Natural killer cell (primary cell): ENCODE data around the gene KIAA0586. TPM values are rescaled to one million over a fixed set of nuclear protein-coding genes. Genes with fewer than 3 reads are reported as not detected.
"Not testable (repeated sequence)": the region's sequence is repeated elsewhere in the genome, so short reads cannot be mapped to it uniquely, and the experiment has no call there.

Source experiments
- ATAC-seq, 3 donors: fragments of 150-1000 bp in 2 of 3; fragments of 200-7000 bp in 1 of 3; cut with Tn5 transposase; 1 replicate in 1 of 3; 2 replicates in 2 of 3; pipeline ENCODE4 v1.10.0; 2021; ENCODE audit warnings: mild to moderate bottlenecking in 2 of 3, moderate library complexity in 2 of 3
- DNase-seq, 2 donors: peaks; one replicate each; pipeline versions ENCODE4 v3.0.0 to v3.0.0-alpha.2; 2013 to 2021; ENCODE audit warnings: mixed read lengths in 1 of 2
- H3K27ac ChIP-seq: one replicate; pipeline ENCODE4 v1.5.1; 2013; ENCODE audit warnings: mild to moderate bottlenecking, low read length
- H3K27me3 ChIP-seq: one replicate; pipeline ENCODE4 v1.6.1; 2013; ENCODE audit warnings: low read length; ENCODE audit not compliant: control insufficient read depth, insufficient read depth
- H3K36me3 ChIP-seq: one replicate; pipeline ENCODE4 v1.6.1; 2013; ENCODE audit warnings: low read length; ENCODE audit not compliant: control insufficient read depth, insufficient read depth
- H3K4me1 ChIP-seq: one replicate; pipeline ENCODE4 v1.6.1; 2013; ENCODE audit warnings: low read length; ENCODE audit not compliant: control insufficient read depth, insufficient read depth
- H3K4me3 ChIP-seq: one replicate; pipeline ENCODE4 v1.5.1; 2013; ENCODE audit warnings: low read length
- H3K9me3 ChIP-seq: one replicate; pipeline ENCODE4 v1.6.1; 2013; ENCODE audit warnings: low read length; ENCODE audit not compliant: control insufficient read depth, insufficient read depth
- H3K27ac Mint-ChIP-seq, 2 donors: one replicate each; pipeline ENCODE4 v1.8.0; 2022; ENCODE audit warnings: mild to moderate bottlenecking in 2 of 2, mixed read lengths in 2 of 2, moderate library complexity in 1 of 2
- H3K27me3 Mint-ChIP-seq, 2 donors: one replicate each; pipeline ENCODE4 v1.8.0; 2022; ENCODE audit warnings: low read depth in 2 of 2, mixed read lengths in 2 of 2
- H3K36me3 Mint-ChIP-seq: one replicate; pipeline ENCODE4 v1.8.0; 2022; ENCODE audit warnings: mixed read lengths
- H3K4me1 Mint-ChIP-seq, 2 donors: one replicate each; pipeline ENCODE4 v1.8.0; 2022; ENCODE audit warnings: mixed read lengths in 2 of 2
- H3K4me3 Mint-ChIP-seq: one replicate; pipeline ENCODE4 v1.8.0; 2022; ENCODE audit warnings: mild to moderate bottlenecking, moderate library complexity, mixed read lengths
- H3K9me3 Mint-ChIP-seq, 2 donors: one replicate each; pipeline ENCODE4 v1.8.0; 2022; ENCODE audit warnings: mixed read lengths in 2 of 2
- WGBS: methylation state at CpG from one replicate; pipeline ENCODE4 v1.1.7; 2013; ENCODE audit warnings: missing lambda C conversion rate; ENCODE audit not compliant: insufficient coverage; 5-methylcytosine and 5-hydroxymethylcytosine counted together
- intact Hi-C: fragments of 100-400 bp; cut with micrococcal nuclease; formaldehyde crosslinking; loops from one replicate; pipeline ENCODE4 v1.14.2; 2022
- total RNA-seq, 4 donors: library from RNA; stranded (reverse); fragments of 120-200 nt in 1 of 4; gene quantifications; one replicate each; pipeline versions ENCODE4 v1.2.3 to v1.2.4, GENCODE V29; 2013 to 2022
- TF ChIP-seq, protein P1 (sequence below): fragments of 200-600 bp; IDR thresholded peaks from one replicate; pipeline ENCODE4 v1.8.0; 2022; ENCODE audit warnings: antibody characterized with exemption

Gene KIAA0586
- total RNA-seq, 3 donors from 2014 or later (not counting 1 experiment from before 2014, with no cell fraction given): 19.6 to 30.1 (median 28.3) TPM

GRCh38 chr14:58477653-58478052 lies 50.1 kb downstream of the KIAA0586 start:
- TF ChIP-seq, protein P1, sequence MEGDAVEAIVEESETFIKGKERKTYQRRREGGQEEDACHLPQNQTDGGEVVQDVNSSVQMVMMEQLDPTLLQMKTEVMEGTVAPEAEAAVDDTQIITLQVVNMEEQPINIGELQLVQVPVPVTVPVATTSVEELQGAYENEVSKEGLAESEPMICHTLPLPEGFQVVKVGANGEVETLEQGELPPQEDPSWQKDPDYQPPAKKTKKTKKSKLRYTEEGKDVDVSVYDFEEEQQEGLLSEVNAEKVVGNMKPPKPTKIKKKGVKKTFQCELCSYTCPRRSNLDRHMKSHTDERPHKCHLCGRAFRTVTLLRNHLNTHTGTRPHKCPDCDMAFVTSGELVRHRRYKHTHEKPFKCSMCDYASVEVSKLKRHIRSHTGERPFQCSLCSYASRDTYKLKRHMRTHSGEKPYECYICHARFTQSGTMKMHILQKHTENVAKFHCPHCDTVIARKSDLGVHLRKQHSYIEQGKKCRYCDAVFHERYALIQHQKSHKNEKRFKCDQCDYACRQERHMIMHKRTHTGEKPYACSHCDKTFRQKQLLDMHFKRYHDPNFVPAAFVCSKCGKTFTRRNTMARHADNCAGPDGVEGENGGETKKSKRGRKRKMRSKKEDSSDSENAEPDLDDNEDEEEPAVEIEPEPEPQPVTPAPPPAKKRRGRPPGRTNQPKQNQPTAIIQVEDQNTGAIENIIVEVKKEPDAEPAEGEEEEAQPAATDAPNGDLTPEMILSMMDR: no peak
- no peaks in the 10 kb centered on the region for H3K36me3 Mint-ChIP-seq
- WGBS: 90% methylated on average over 2 of the region's 2 CpGs
- no peaks in the 10 kb centered on the region for H3K9me3 Mint-ChIP-seq
- Histone ChIP-seq H3K27ac (no peak overlapping the region), H3K36me3 (peaks cover 21% of the 10 kb centered on the region), H3K9me3 (no peaks in the 10 kb centered on the region), H3K27me3 (no peaks in the 10 kb centered on the region), H3K4me3 (no peak overlapping the region), H3K4me1 (no peaks in the 10 kb centered on the region)
- DNase-seq: no peak
- no peak overlapping the region for H3K27ac Mint-ChIP-seq
- intact Hi-C loops: no loop called here
- H3K4me3 Mint-ChIP-seq: no peak overlapping the region
- H3K4me1 Mint-ChIP-seq: no peaks in the 10 kb centered on the region
- no peak for ATAC-seq
- no peaks in the 10 kb centered on the region for H3K27me3 Mint-ChIP-seq

DNA sequence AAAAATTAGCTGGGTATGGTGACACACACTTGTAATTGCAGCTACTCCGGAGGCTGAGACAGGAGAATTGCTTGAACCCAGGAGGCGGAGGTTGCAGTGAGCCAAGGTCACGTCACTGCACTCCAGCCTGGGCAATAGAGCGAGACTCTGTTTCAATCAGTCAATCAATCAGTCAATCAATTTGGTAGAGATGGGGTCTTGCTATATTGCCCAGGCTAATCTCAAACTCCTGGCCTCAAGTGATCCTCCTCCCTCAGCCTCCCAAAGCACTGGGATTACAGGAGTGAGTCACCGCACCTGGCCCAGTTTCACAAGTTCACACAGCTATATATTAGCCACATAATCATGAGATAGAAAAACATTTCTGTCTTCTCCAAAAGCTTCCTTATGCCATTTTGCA lies 50.8 kb downstream of the KIAA0586 start:
- H3K4me3 ChIP-seq, H3K4me1 ChIP-seq, H3K4me3 Mint-ChIP-seq, ATAC-seq, H3K36me3 Mint-ChIP-seq, H3K27me3 ChIP-seq, H3K9me3 ChIP-seq, H3K4me1 Mint-ChIP-seq, intact Hi-C loops, DNase-seq, H3K27me3 Mint-ChIP-seq, H3K27ac ChIP-seq, H3K27ac Mint-ChIP-seq, H3K9me3 Mint-ChIP-seq: not testable (repeated sequence)
- peaks cover 19% of the 10 kb centered on the region for H3K36me3 ChIP-seq
- 100% methylated on average over 5 of the region's 5 CpGs for WGBS

- Mint-ChIP-seq H3K4me1 (no peaks in the 10 kb centered on the region), H3K9me3 (no peaks in the 10 kb centered on the region), H3K27ac (no peak overlapping the region), H3K4me3 (no peak overlapping the region), H3K27me3 (no peaks in the 10 kb centered on the region), H3K36me3 (no peaks in the 10 kb centered on the region)
- no peak for ATAC-seq
- TF ChIP-seq, protein P1: no peak
- Histone ChIP-seq H3K27ac (no peak overlapping the region), H3K4me1 (no peaks in the 10 kb centered on the region), H3K36me3 (peaks cover 15% of the 10 kb centered on the region), H3K9me3 (no peaks in the 10 kb centered on the region), H3K27me3 (no peaks in the 10 kb centered on the region), H3K4me3 (no peak overlapping the region)
- no peak for DNase-seq
- intact Hi-C loops: no loop called here
- WGBS: 68% methylated on average over 1 of the region's 1 CpG
Observed at GRCh38 chr14:58479975-58480374, 52.5 kb downstream of the KIAA0586 start.

- ATAC-seq (no peak), DNase-seq (no peak)
- Mint-ChIP-seq H3K9me3 (peaks cover 0 to 2% of the 10 kb centered on the region in 2 donors), H3K36me3 (peaks cover 11% of the 10 kb centered on the region), H3K4me1 (no peaks in the 10 kb centered on the region), H3K27ac (no peak overlapping the region), H3K27me3 (no peaks in the 10 kb centered on the region), H3K4me3 (no peak overlapping the region)
- no peaks in the 10 kb centered on the region for H3K4me1 ChIP-seq
- no peaks in the 10 kb centered on the region for H3K9me3 ChIP-seq
- TF ChIP-seq, protein P1: no peak
- no peak overlapping the region for H3K4me3 ChIP-seq
- peaks cover 19% of the 10 kb centered on the region for H3K36me3 ChIP-seq
- WGBS: 88% methylated on average over 1 of the region's 1 CpG
- H3K27me3 ChIP-seq: no peaks in the 10 kb centered on the region
- H3K27ac ChIP-seq: no peak overlapping the region
- intact Hi-C loops: no loop called here
Observed at GRCh38 chr14:58484176-58484575, 56.7 kb downstream of the KIAA0586 start.
